WI38 (cell line): Measurements from ENCODE around the gene LHX1.

Experiments
- H3K4me3 ChIP-seq: 2 replicates; pipeline ENCODE4 v1.5.1; 2011; ENCODE audit warnings: low read depth, mild to moderate bottlenecking, control low read depth, low read length
- CTCF ChIP-seq: IDR thresholded peaks from 2 replicates; pipeline ENCODE4 v1.5.1; 2012; ENCODE audit warnings: low read depth, mild to moderate bottlenecking, control low read depth, low read length

Gene LHX1

DNA sequence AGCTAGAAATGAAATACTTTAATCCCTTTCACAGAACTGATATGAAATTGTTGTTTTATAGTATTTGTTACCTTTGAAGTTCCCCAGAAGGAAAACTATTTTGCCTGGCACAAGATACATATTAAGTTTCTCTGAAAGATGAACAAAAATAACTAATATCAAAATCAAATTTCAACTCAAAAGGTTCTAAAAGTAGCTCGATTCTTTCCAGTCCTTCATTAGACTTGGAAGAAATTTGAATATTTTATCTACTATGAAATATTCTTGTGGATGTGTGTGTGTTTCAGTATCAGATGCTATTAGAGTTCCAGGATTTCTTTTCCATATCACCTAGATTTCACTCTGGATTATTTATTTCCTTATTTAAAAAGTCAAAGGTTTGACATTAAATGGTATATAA lies 7.9 kb downstream of the LHX1 start:
- no peak for TF ChIP-seq CTCF
- no peak overlapping the region for H3K4me3 ChIP-seq

GRCh38 chr17:36945959-36946725 lies 8.9 kb downstream of the LHX1 start:
- no peak overlapping the region for H3K4me3 ChIP-seq
- no peak for TF ChIP-seq CTCF

DNA sequence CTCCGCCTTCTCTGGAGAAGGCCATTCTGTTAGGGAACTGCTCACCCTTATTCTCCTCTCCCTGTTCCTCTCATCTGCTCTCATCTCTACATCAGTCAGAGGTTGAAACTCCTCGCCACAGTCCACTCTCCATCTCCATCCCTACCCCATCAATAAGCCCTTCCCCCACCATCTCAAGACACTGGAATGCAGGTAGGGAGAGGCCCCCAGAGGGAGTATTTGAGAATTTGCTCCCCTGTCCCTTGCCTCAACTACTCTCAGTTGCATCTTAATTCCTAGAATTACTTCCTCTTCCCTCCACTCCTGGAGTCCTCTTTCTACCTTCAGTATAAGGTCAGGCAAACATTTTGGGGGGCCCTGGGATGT lies 9.4 kb downstream of the LHX1 start:
- H3K4me3 ChIP-seq, result no peak overlapping the region
- TF ChIP-seq CTCF, result no peak

GRCh38 chr17:36947922-36948716 lies 10.8 kb downstream of the LHX1 start:
- peak overlapping the region; percentile 88 for H3K4me3 ChIP-seq
- no peak for TF ChIP-seq CTCF

- peak within 1 kb of the TSS; percentile 88 for H3K4me3 ChIP-seq
These were observed 11.6 kb downstream of the LHX1 start, which contains the start of gene AATF for GRCh38 chr17:36948717-36949460. TSS of gene AATF (plus strand) at chr17:36948954. CDS start at chr17:36949126, 172 bp downstream.

DNA sequence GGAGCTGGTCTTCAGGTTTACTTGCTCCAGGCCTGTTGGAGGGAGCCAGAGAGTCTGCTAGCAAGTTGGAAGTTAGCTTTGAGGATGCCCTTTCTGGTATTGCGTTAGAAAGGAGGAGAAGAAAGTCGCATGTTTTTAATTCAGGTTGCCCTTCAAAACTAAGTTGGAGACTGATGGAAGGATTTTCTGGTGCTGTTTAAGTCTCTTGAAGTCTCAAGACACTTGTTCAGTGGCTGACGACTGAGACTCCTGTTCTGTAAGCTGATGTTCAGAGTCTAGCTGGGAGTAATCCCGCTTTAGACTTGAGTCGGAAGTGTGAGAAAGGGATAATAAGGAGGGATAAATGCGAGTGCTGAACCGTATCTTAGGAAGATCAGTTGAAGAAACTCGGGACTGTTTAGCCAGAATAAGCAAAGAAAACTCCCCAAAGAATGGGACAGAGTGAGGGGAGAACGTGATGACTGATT lies 12.2 kb downstream of the LHX1 start:
- peak overlapping the region; percentile 88 for H3K4me3 ChIP-seq
- no peak for TF ChIP-seq CTCF

More at GRCh38 chr17:36948717-36949460, 11.6 kb downstream of the LHX1 start, which contains the start of gene AATF:
- no peak for TF ChIP-seq CTCF
